Fibroblast of peridontal ligament (primary cell): Measurements from ENCODE around the gene PIF1.
"Not testable (repeated sequence)": the region's sequence is repeated elsewhere in the genome, so short reads cannot be mapped to it uniquely, and the experiment has no call there.

Experiments used
- DNase-seq: peaks from one replicate; pipeline ENCODE4 v3.0.0-alpha.2; 2010; ENCODE audit errors: extremely low read depth

PIF1 gene

GRCh38 chr15:64809649-64810496 is 15.6 kb downstream of the PIF1 start:
- peak; percentile 67 for DNase-seq

GRCh38 chr15:64808785-64809453 is 16.5 kb downstream of the PIF1 start:
- DNase-seq, result no peak

- no peak for DNase-seq
Measured at GRCh38 chr15:64807751-64808222, 17.7 kb downstream of the PIF1 start.

- no peak for DNase-seq
Measured at GRCh38 chr15:64807051-64807749, 18.2 kb downstream of the PIF1 start.

- no peak for DNase-seq
Measured at GRCh38 chr15:64806509-64806908, 18.9 kb downstream of the PIF1 start.

- DNase-seq, result no peak
Measured at GRCh38 chr15:64804619-64805018, 20.8 kb downstream of the PIF1 start.

GRCh38 chr15:64803526-64803925 is 21.9 kb downstream of the PIF1 start:
- DNase-seq, result no peak

GRCh38 chr15:64800476-64800875 is 25.0 kb downstream of the PIF1 start:
- no peak for DNase-seq

GRCh38 chr15:64798905-64799304 is 26.5 kb downstream of the PIF1 start:
- DNase-seq, result not testable (repeated sequence)

- not testable (repeated sequence) for DNase-seq
Measured at GRCh38 chr15:64795921-64796320, 29.5 kb downstream of the PIF1 start.

GRCh38 chr15:64795299-64795698 is 30.1 kb downstream of the PIF1 start:
- DNase-seq, result not testable (repeated sequence)

GRCh38 chr15:64792282-64792681 is 33.2 kb downstream of the PIF1 start:
- no peak for DNase-seq

- no peak for DNase-seq
Measured at GRCh38 chr15:64791401-64791800, 34.0 kb downstream of the PIF1 start.

GRCh38 chr15:64783796-64784195 is 41.7 kb downstream of the PIF1 start:
- no peak for DNase-seq

- no peak for DNase-seq
Measured at GRCh38 chr15:64782751-64783150, 42.7 kb downstream of the PIF1 start.

- no peak for DNase-seq
Measured at GRCh38 chr15:64781299-64781698, 44.1 kb downstream of the PIF1 start.

GRCh38 chr15:64780600-64781156 is 44.8 kb downstream of the PIF1 start:
- no peak for DNase-seq

- DNase-seq, result no peak
Measured at GRCh38 chr15:64779630-64780029, 45.8 kb downstream of the PIF1 start.

GRCh38 chr15:64779024-64779423 is 46.4 kb downstream of the PIF1 start:
- no peak for DNase-seq

- no peak for DNase-seq
Measured at GRCh38 chr15:64776402-64776786, 49.1 kb downstream of the PIF1 start.

GRCh38 chr15:64775551-64776401 is 49.7 kb downstream of the PIF1 start, which contains the start of gene RBPMS2:
Gene RBPMS2 (minus strand): TSS chr15:64775589. CDS start chr15:64775319, 270 bp downstream.
- no peak for DNase-seq
